GM12878 (cell line): ENCODE results near the gene GNPTAB. TPM values are rescaled to one million over a fixed set of nuclear protein-coding genes. Genes with fewer than 3 reads are reported as not detected.

Experiments
- ASH2L ChIP-seq: fragments of 300-600, 200-600 bp; sonication (generic); IDR thresholded peaks from 2 replicates; pipeline ENCODE4 v1.6.1; 2017; ENCODE audit warnings: low read depth, mild to moderate bottlenecking, borderline replicate concordance
- ATF3 ChIP-seq: IDR thresholded peaks from 2 replicates; pipeline ENCODE4 v1.6.1; 2011; ENCODE audit warnings: low read depth, mild to moderate bottlenecking, low read length, moderate library complexity, borderline replicate concordance; ENCODE audit errors: extremely low read depth
- CBX5 ChIP-seq: sonication (generic); IDR thresholded peaks from 2 replicates; pipeline ENCODE4 v1.6.1; 2016; ENCODE audit warnings: low read depth, moderate library complexity, mild to moderate bottlenecking, inconsistent platforms
- CEBPB ChIP-seq, 2 experiments: fragments of 150-350 bp in 1 of 2; IDR thresholded peaks; 2 replicates each; pipeline ENCODE4 v1.6.1; 2012 to 2014; ENCODE audit warnings: low read depth in 2 of 2, low read length in 2 of 2, borderline replicate concordance in 1 of 2, inconsistent platforms in 1 of 2
- CEBPZ ChIP-seq: fragments of 150-350 bp; IDR thresholded peaks from 2 replicates; pipeline ENCODE4 v1.6.1; 2016; ENCODE audit warnings: low read depth, low read length
- CHD1 ChIP-seq: IDR thresholded peaks from 2 replicates; pipeline ENCODE4 v1.6.1; 2012; ENCODE audit warnings: low read depth, low read length, improper control_type of control experiment
- CREM ChIP-seq: IDR thresholded peaks from 2 replicates; pipeline ENCODE4 v1.6.1; 2014; ENCODE audit warnings: antibody characterized with exemption, low read depth
- EP300 ChIP-seq, 2 experiments: fragments of 150-350 bp in 1 of 2; IDR thresholded peaks; 2 replicates each; pipeline ENCODE4 v1.6.1; 2011 to 2012; ENCODE audit warnings: low read depth in 2 of 2, low read length in 2 of 2, borderline replicate concordance in 1 of 2, improper control_type of control experiment in 1 of 2, inconsistent platforms in 1 of 2; ENCODE audit not compliant: control insufficient read depth in 1 of 2
- JUND ChIP-seq: IDR thresholded peaks from 2 replicates; pipeline ENCODE4 v1.6.1; 2012; ENCODE audit warnings: low read depth, mild to moderate bottlenecking, low read length, improper control_type of control experiment, moderate library complexity
- MAX ChIP-seq: IDR thresholded peaks from 2 replicates; pipeline ENCODE4 v1.6.1; 2012; ENCODE audit warnings: low read depth, low read length, improper control_type of control experiment
- MTA2 ChIP-seq: fragments of 450-650 bp; IDR thresholded peaks from 2 replicates; pipeline ENCODE4 v1.6.1; 2016; ENCODE audit warnings: low read depth, mild to moderate bottlenecking, moderate library complexity
- PAX8 ChIP-seq: fragments of 450-650 bp; IDR thresholded peaks from 2 replicates; pipeline ENCODE4 v1.6.1; 2017; ENCODE audit warnings: mild to moderate bottlenecking, moderate library complexity
- PML ChIP-seq: IDR thresholded peaks from 2 replicates; pipeline ENCODE4 v1.6.1; 2012; ENCODE audit warnings: low read length, inconsistent platforms
- RCOR1 ChIP-seq: conservative IDR thresholded peaks from 2 replicates; pipeline ENCODE4 v1.6.1; 2012; ENCODE audit warnings: low read depth, low read length, improper control_type of control experiment
- SIN3A ChIP-seq: IDR thresholded peaks from 2 replicates; pipeline ENCODE4 v1.6.1; 2012; ENCODE audit warnings: low read depth, low read length, improper control_type of control experiment
- SMAD5 ChIP-seq: IDR thresholded peaks from 2 replicates; pipeline ENCODE4 v1.6.1; 2016; ENCODE audit warnings: antibody characterized with exemption, low read depth
- SMARCA5 ChIP-seq: fragments of 450-650 bp; IDR thresholded peaks from 2 replicates; pipeline ENCODE4 v1.6.1; 2017; ENCODE audit warnings: mild to moderate bottlenecking
- SPI1 ChIP-seq: IDR thresholded peaks from 2 replicates; pipeline ENCODE4 v1.6.1; 2011; ENCODE audit warnings: low read depth, mild to moderate bottlenecking, low read length, moderate library complexity, borderline replicate concordance; ENCODE audit not compliant: insufficient read depth
- STAT1 ChIP-seq: fragments of 450-650 bp; conservative IDR thresholded peaks from 2 replicates; pipeline ENCODE4 v1.6.1; 2014; ENCODE audit warnings: antibody characterized with exemption, mild to moderate bottlenecking
- STAT3 ChIP-seq: IDR thresholded peaks from 2 replicates; pipeline ENCODE4 v1.6.1; 2011; ENCODE audit warnings: low read depth, low read length, improper control_type of control experiment
- TCF12 ChIP-seq: IDR thresholded peaks from 2 replicates; pipeline ENCODE4 v1.6.1; 2011; ENCODE audit warnings: low read depth, mild to moderate bottlenecking, low read length
- YY1 ChIP-seq: IDR thresholded peaks from 2 replicates; pipeline ENCODE4 v1.6.1; 2011; ENCODE audit warnings: low read depth, mild to moderate bottlenecking, low read length
- ZBTB33 ChIP-seq: fragments of 450-650 bp; IDR thresholded peaks from 2 replicates; pipeline ENCODE4 v1.6.1; 2017; ENCODE audit warnings: mild to moderate bottlenecking
- ZNF622 ChIP-seq: fragments of 450-650 bp; IDR thresholded peaks from 2 replicates; pipeline ENCODE4 v1.6.1; 2017; ENCODE audit warnings: mild to moderate bottlenecking, inconsistent platforms
- polyA plus RNA-seq, 11 experiments: library from polyadenylated mRNA; depleted of rRNA in 4 of 11; unstranded in 6 of 11; stranded (reverse) in 5 of 11; fragments of >200 nt; fragmentation: Nextera tagmentation in 4 of 11; fragmentation: Illumina TruSeq in 1 of 11; extraction: Ambion mirVana in 4 of 11; extraction: Trizol in 1 of 11; gene quantifications; 1 replicate in 1 of 11; 2 replicates in 10 of 11; pipeline versions ENCODE4 v1.2.1 to v1.2.3, GENCODE V29; 2011 to 2016; ENCODE audit warnings: inconsistent platforms in 2 of 11, missing spikeins in 2 of 11, low read depth in 1 of 11
- total RNA-seq, 4 experiments: library from RNA; depleted of rRNA in 3 of 4; stranded (reverse); fragments of >200 nt in 3 of 4; fragmentation: Illumina TruSeq in 1 of 4; extraction: Trizol in 1 of 4; gene quantifications; 2 replicates each; pipeline versions ENCODE4 v1.2.1 to v1.2.3, GENCODE V29; 2013 to 2021

Gene GNPTAB
- total and polyA plus RNA-seq, 10 of the 15 experiments (the other 5 are each of a cell fraction or from before 2014, with no cell fraction given) = 9.8 to 38.9 (median 35.3) TPM

- TF ChIP-seq ZBTB33 (no peak), ZNF622 (no peak), SPI1 (no peak), TCF12 (peak; percentile 96), ASH2L (peak; percentile 82; the same call in 1 of the 2 replicates), MAX (no peak), CREM (peak; percentile 85; the same call in 1 of the 2 replicates), STAT1 (no peak), JUND (no peak), ATF3 (no peak), PAX8 (no peak), CEBPZ (no peak), CHD1 (no peak), YY1 (0 out of 2 replicates have a peak, but pooled peaks have one; percentile 23), CBX5 (no peak), RCOR1 (no peak), SMAD5 (no peak), SMARCA5 (no peak), PML (0 out of 2 replicates have a peak, but pooled peaks have one; percentile 33), EP300 (IDR thresholded peaks at IDR 0.05; ENCODE audit: borderline replicate concordance in 1 of 2, control insufficient read depth in 1 of 2, low read depth in 2 of 2, low read length in 2 of 2) (peak; percentile 78 to 90; a peak in 3 of 4 replicates), SIN3A (no peak), MTA2 (peak; percentile 77), STAT3 (no peak), CEBPB (IDR thresholded peaks at IDR 0.05; ENCODE audit: borderline replicate concordance in 1 of 2, low read depth in 2 of 2, low read length in 2 of 2) (0 out of 4 replicates have a peak, but pooled peaks of 1 of the 2 experiments have one; percentile 30)
These were observed 86.9 kb downstream of the GNPTAB start (continued) for GRCh38 chr12:101743724-101744472.
